ENCODE results near the gene GRHPR.

- no peak for TF ChIP-seq ARNTL (CRISPR knock-in tag; IDR thresholded peaks at IDR 0.05; ENCODE audit: borderline replicate concordance, low read depth)
- no peak for TF ChIP-seq BACH2 (CRISPR knock-in tag; IDR thresholded peaks at IDR 0.05; ENCODE audit: borderline replicate concordance)
- TF ChIP-seq, protein P1, sequence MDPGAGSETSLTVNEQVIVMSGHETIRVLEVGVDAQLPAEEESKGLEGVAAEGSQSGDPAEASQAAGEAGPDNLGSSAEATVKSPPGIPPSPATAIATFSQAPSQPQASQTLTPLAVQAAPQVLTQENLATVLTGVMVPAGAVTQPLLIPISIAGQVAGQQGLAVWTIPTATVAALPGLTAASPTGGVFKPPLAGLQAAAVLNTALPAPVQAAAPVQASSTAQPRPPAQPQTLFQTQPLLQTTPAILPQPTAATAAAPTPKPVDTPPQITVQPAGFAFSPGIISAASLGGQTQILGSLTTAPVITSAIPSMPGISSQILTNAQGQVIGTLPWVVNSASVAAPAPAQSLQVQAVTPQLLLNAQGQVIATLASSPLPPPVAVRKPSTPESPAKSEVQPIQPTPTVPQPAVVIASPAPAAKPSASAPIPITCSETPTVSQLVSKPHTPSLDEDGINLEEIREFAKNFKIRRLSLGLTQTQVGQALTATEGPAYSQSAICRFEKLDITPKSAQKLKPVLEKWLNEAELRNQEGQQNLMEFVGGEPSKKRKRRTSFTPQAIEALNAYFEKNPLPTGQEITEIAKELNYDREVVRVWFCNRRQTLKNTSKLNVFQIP (CRISPR knock-in tag; IDR thresholded peaks at IDR 0.05; ENCODE audit: borderline replicate concordance, low read depth), result no peak
- TF ChIP-seq, protein P2, sequence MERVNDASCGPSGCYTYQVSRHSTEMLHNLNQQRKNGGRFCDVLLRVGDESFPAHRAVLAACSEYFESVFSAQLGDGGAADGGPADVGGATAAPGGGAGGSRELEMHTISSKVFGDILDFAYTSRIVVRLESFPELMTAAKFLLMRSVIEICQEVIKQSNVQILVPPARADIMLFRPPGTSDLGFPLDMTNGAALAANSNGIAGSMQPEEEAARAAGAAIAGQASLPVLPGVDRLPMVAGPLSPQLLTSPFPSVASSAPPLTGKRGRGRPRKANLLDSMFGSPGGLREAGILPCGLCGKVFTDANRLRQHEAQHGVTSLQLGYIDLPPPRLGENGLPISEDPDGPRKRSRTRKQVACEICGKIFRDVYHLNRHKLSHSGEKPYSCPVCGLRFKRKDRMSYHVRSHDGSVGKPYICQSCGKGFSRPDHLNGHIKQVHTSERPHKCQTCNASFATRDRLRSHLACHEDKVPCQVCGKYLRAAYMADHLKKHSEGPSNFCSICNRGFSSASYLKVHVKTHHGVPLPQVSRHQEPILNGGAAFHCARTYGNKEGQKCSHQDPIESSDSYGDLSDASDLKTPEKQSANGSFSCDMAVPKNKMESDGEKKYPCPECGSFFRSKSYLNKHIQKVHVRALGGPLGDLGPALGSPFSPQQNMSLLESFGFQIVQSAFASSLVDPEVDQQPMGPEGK (CRISPR knock-in tag; IDR thresholded peaks at IDR 0.05; ENCODE audit: borderline replicate concordance), result no peak
- no peak for TF ChIP-seq GLIS3 (CRISPR knock-in tag; IDR thresholded peaks at IDR 0.05)
- no peak for TF ChIP-seq SNAI2 (CRISPR knock-in tag; IDR thresholded peaks at IDR 0.05)
- no peak for TF ChIP-seq ZFP30 (CRISPR knock-in tag; IDR thresholded peaks at IDR 0.05)
- TF ChIP-seq RARB (CRISPR knock-in tag; IDR thresholded peaks at IDR 0.05), result no peak
Observed at GRCh38 chr9:37452611-37453010, 30.1 kb downstream of the GRHPR start.
